Measurements from ENCODE around the gene SNTG2.

The SNTG2 gene

GRCh38 chr2:951224-952006 lies 766 bp downstream of the SNTG2 start:
- DNase-seq: no peak

DNA sequence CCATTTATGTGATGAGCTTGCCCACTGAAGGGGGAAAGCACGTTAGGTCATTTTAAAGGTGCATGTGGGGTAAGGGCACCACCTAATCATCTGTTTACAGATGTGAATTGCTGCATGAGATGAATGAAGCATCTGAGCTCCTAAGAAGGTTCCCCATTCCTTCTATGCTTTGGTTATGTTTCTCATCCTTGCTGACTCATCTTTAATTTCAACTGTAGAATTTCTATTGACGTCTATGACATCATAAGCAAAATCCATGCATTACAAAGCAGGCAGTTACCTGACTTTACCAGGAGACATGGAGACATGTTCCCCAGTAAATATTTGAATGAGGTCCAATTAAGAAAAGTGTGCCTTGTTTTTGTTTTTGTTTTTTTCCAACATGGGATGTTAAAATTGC lies 2.8 kb downstream of the SNTG2 start:
- DNase-seq: no peak

DNA sequence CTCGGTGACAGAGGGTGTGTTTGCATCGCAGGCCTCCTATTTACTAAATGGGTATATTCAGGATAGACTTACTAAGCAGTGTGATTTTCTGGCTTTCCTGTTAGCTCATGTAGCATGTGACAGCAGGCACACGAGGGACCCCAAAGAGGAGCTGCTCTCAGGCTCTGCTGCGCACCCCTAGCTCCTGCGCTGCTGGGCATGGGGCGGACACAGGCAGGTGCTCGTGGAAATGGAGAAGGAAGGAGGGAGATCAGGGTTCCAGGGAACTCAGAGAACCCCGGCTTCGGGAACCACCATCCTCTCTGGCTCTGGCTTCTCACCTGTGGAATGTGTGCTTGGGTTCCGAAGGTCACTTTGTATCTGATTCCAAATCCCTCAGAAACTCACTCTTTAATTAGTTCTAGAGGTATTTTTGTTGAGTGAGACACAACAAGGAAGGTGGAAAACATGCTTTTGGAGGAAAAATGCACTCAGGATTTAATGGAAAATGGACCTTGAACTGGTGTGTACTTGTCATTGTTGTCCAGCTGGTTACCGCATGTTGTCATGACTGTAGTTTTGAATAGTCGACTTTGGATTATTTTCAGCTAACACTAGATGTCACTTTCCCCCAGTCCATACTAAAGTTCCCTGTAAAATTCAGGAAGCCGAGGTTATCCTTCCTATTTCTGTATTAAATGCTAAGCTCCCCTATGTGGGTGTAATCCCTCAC lies 3.5 kb downstream of the SNTG2 start:
- DNase-seq: no peak

DNA sequence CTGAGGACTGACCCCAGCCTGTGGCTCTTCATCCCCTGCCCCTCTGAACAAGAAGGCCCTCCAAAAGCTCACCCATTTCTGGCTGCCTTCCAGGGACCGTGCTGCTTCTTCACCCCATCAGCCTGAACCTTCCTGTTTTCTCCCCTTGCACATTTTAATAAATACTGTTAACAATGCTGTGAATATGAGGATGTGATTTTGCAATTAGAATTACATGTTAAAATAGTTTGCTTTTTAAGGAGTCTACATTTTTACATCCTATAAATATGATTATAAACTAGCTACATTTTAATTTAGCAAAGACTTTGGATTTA lies 4.0 kb downstream of the SNTG2 start:
- no peak for DNase-seq

GRCh38 chr2:955829-956731 lies 5.4 kb downstream of the SNTG2 start:
- no peak for DNase-seq

- no peak for DNase-seq
Observed at GRCh38 chr2:959457-959856, 8.8 kb downstream of the SNTG2 start.

DNA sequence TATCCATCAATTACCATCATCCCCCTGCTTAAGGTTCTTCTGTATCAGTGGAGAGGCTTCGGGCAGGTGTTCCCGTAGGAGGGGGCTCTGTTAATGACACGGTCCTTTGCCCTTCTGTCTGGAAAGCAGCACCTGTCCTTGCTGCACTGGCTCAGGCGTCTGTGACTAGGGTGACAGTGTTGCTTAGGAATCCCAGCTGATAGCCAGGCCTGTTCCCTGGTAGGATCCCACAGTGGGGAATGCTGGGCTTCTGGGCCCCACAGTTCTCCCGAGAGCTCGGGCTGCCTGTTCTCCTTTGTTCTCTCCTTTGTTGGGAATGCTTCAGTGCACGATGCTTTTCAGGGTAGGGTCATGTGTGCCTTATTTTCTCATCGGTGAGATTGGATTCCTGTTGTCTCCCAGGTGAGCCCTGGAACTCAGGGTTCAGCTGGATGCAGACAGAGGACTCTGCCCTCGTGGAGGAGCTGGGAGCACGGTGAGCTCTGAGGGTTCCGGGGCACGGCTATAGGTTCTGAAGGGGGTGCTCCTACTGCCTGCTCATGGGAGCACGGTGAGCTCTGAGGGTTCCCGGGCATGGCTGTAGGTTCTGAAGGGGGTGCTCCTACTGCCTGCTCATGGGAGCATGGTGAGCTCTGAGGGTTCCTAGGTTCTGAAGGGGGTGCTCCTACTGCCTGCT lies 9.6 kb downstream of the SNTG2 start:
- no peak for DNase-seq

DNA sequence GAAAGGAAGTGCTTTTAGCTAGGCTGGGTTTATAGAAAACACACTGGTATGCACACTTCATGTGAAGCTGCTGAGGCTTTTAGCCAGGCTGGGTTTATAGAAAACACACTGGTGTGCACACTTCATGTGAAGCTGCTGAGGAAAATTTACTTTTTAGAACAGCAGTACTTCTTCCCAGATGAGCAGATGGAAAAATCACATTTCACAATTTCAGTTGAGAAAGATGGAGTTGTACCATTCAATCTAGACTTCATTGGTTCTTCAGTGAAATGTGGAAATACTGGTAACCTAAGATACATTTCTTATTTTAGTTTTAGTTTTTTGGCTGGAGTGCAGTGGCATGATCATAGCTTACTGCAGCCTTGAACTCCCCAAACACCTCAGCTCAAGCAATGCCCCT lies 11.1 kb downstream of the SNTG2 start:
- DNase-seq: no peak

- no peak for DNase-seq
Observed at GRCh38 chr2:963876-964275, 13.2 kb downstream of the SNTG2 start.

- no peak for DNase-seq
Observed at GRCh38 chr2:964562-964961, 13.9 kb downstream of the SNTG2 start.

DNA sequence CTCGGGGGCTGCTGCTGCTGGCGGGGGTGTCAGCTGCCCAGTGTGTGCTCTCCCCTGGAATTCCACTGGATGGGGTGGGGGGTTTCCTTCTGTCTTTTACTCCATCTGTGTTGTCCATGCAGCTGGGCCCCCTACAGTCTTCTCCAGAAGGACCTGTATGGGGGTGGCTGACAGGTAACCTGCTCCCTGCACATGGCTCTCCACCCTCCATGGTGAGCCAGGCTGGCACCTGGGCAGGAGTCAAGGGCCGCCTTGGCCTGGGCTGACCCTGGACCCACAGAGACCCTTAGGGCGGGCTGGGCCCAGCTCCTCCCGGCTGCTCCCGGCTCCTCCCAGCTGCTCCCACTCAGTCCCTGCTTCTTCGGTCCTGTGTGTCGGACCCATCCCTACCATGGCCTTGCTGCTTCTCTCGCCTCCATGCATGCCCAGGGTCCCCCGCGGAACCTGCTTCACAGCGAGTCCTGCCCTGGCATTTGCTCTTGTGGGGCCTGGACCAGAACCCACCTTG lies 15.0 kb downstream of the SNTG2 start:
- DNase-seq: no peak

DNA sequence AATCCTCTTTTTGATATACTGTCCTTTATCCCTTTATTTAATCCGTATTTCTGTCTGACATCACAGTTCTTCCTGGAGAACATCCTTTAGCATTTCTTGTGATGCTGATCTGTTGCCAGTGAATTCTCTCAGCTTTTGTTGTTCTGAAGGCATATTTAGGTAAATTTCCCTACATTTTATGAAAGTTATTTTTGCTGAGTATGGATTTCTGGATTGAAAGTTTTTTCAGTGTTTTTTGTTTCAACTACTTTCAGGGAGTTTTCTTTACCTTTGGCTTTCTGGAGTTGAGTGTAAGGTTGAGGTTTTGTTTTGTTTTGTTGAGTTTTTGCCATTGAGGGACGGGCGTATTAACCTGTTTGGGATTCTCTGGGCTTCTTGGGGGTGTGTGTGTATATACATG lies 22.5 kb downstream of the SNTG2 start:
- DNase-seq: no peak

DNA sequence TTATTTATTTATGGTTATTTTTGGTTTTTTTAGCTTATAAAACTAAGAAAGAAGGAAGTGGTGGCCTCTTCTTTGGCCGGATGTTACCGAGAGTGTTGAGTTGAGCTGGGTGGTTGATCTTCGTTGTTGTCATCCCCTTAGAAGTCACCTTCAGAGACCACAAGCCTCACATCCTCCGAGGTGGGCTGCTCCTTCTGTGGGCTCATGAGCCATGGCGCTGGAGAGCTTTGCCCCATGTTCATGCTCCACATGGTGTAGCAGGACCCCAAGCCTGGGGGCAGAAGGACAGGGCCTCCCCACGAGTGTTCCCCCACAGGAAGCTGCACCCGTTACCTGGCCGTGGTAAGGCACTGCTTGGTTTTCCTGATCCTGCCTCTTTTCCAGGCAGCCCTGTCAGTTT lies 23.4 kb downstream of the SNTG2 start:
- no peak for DNase-seq

GRCh38 chr2:974502-974901 lies 23.9 kb downstream of the SNTG2 start:
- no peak for DNase-seq

DNA sequence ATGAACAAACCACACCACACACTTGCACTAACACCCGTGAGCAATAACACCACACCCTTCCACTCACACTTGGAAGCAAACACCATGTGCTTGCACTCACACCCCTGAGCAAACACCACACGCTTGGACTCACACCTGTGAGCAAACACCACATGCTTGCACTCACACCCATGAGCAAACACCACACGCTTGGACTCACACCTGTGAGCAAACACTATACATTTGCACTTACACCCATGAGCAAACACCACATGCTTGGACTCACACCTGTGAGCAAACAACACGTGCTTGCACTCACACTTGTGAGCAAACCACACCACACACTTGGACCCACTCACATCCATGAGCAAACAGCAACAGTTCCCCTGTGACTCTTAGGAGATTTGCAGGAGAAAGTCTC lies 24.4 kb downstream of the SNTG2 start:
- no peak for DNase-seq

DNA sequence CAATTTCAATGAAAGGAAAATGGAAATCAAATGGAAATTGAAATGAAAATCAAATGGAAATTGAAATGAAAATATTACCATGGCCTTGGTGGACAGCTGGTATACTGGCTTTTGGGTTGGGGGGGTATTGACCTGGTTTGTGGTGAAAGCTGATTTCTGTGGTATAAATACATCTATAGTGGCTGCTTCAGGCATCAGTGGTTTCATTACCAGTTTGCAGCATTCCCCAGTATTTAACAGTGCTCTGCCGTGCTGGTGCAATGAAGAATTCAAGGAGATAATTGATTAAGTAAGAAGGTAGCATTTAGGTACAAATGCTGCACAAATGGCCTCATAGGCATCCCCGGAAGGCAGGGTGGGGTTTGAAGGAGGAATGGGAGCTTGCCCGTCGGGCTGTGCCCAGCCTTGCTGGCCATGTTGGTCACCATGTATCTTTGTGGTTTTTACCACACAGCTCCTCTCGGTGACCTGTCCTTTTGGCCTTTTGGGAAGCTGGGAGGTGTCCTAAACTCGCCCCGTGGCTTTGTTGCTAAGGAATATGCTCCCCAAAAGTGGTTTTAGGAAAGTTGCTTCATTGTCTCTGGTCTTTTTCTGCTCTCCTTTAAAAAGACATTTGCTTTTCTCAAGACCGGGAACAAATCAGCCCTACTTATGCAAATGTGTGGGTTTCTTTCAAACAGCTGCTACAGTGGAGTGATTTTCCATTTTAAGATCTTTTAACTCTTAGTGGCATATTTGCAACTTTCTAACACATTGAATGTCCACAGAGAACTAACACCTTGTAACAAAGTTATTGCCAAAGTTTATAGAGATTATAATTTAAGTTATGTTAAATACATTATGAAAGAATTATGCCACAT lies 28.6 kb downstream of the SNTG2 start:
- no peak for DNase-seq

- DNase-seq: no peak
Observed at GRCh38 chr2:980176-980575, 29.5 kb downstream of the SNTG2 start.

GRCh38 chr2:981258-981657 lies 30.6 kb downstream of the SNTG2 start:
- DNase-seq: no peak

DNA sequence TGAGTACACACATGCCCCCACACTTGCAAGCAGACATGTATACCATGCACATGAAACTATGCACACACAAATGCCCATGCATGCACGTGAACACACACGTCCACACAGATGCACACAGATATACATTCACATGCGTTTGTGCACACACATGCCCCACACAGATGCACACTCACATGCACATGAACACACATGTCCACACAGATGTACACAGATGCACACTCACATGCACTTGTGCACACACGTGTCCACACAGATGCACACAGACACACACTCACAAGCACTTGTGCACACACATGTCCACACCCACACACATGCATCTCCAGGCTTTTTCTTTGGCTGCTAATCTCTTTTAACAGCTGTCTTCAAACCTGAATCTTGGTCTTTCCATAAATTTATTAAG lies 31.1 kb downstream of the SNTG2 start:
- no peak for DNase-seq

- no peak for DNase-seq
Observed at GRCh38 chr2:985317-985898, 34.8 kb downstream of the SNTG2 start.

All from anterior cingulate cortex (tissue), 58 donors.